Uterus (tissue), 2 donors: ENCODE results near the gene SGMS1.
"Not testable (repeated sequence)": the region's sequence is repeated elsewhere in the genome, so short reads cannot be mapped to it uniquely, and the experiment has no call there.

Experiments
- POLR2A ChIP-seq, 2 donors: fragments of 450-650 bp; IDR thresholded peaks; one replicate each; pipeline ENCODE4 v1.6.1; 2016; ENCODE audit warnings: antibody characterized with exemption in 2 of 2, mild to moderate bottlenecking in 1 of 2, moderate library complexity in 1 of 2
- TF ChIP-seq, protein P1 (sequence below), 4 experiments: fragments of 200-600 bp in 2 of 4; fragments of 450-650 bp in 2 of 4; sonication (generic) in 2 of 4; IDR thresholded peaks; one replicate each; pipeline ENCODE4 v1.5.1; 2016 to 2019; ENCODE audit warnings: antibody characterized with exemption in 4 of 4, mild to moderate bottlenecking in 2 of 4, moderate library complexity in 1 of 4

DNA sequence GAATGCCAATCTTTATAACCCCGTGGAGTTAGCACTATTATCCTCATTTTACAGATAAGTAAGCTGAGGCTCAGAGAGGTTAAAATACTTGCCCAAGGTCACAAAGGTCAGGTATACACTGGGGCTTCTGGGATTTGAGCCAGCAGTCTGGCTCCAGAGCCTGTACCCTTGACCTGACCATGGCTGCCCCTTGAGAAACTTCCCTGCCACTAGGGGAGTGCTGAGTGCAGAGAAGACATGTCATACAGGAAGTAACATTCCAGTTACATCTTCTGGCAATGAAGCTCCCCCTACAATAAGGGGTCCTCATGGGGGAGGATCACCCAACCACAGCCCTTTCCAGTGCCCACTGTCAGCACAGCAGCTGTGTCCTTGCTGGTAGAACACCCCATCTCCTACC, 43.6 kb upstream of the SGMS1 start:
- not testable (repeated sequence) for TF ChIP-seq POLR2A (IDR thresholded peaks at IDR 0.05)
- TF ChIP-seq, protein P1, sequence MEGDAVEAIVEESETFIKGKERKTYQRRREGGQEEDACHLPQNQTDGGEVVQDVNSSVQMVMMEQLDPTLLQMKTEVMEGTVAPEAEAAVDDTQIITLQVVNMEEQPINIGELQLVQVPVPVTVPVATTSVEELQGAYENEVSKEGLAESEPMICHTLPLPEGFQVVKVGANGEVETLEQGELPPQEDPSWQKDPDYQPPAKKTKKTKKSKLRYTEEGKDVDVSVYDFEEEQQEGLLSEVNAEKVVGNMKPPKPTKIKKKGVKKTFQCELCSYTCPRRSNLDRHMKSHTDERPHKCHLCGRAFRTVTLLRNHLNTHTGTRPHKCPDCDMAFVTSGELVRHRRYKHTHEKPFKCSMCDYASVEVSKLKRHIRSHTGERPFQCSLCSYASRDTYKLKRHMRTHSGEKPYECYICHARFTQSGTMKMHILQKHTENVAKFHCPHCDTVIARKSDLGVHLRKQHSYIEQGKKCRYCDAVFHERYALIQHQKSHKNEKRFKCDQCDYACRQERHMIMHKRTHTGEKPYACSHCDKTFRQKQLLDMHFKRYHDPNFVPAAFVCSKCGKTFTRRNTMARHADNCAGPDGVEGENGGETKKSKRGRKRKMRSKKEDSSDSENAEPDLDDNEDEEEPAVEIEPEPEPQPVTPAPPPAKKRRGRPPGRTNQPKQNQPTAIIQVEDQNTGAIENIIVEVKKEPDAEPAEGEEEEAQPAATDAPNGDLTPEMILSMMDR (IDR thresholded peaks at IDR 0.05) = not testable (repeated sequence)
